ENCODE results near the gene GTF2IRD1. TPM values are rescaled to one million over a fixed set of nuclear protein-coding genes. Genes with fewer than 3 reads are reported as not detected.

The GTF2IRD1 gene
- total RNA-seq, 1 experiment from 2014 or later = 14.9 TPM

GRCh38 chr7:74516214-74516613 lies 62.5 kb downstream of the GTF2IRD1 start:
- H3K36me3 ChIP-seq (ENCODE audit: low read depth, low read length) = peaks cover 13% of the 10 kb centered on the region
- H3K27me3 ChIP-seq (ENCODE audit: low read length) = no peaks in the 10 kb centered on the region
- no peaks in the 10 kb centered on the region for H3K9me3 ChIP-seq (ENCODE audit: low read length)
- H3K27ac ChIP-seq (ENCODE audit: low read length) = no peak overlapping the region
- no peak overlapping the region for H3K9ac ChIP-seq (ENCODE audit: low read length)
- no peaks in the 10 kb centered on the region for H3K9me2 ChIP-seq (replicated peaks; ENCODE audit: low read length)
- TF ChIP-seq EZH2 (IDR thresholded peaks at IDR 0.05; ENCODE audit: low read length, unreplicated experiment) (no peak), EZH2phosphoT487 (IDR thresholded peaks at IDR 0.05; ENCODE audit: borderline replicate concordance, low read length) (no peak), CTCF (conservative IDR thresholded peaks at IDR 0.05; ENCODE audit: low read depth, low read length) (no peak)
- H2AFZ ChIP-seq (ENCODE audit: low read length) = no peak overlapping the region
- no peaks in the 10 kb centered on the region for H4K20me1 ChIP-seq (ENCODE audit: low read length)
- ATAC-seq (no peak), DNase-seq (no peak)
- H3K79me2 ChIP-seq (ENCODE audit: low read length) = no peaks in the 10 kb centered on the region
- POLR2A ChIA-PET (ENCODE audit: unreplicated experiment) = no interaction called here
- intact Hi-C loops (cut with micrococcal nuclease) = no loop called here
- H3K4me3 ChIP-seq (ENCODE audit: low read length) = no peak overlapping the region
- no TSS peak for BruUV-seq (replicated peaks)
- no peaks in the 10 kb centered on the region for H3F3A ChIP-seq (ENCODE audit: low read length, unreplicated experiment)
- no peaks in the 10 kb centered on the region for H3K4me1 ChIP-seq (ENCODE audit: insufficient read depth, low read length)
- no peak overlapping the region for H3K4me2 ChIP-seq (ENCODE audit: low read length)
- CTCF ChIA-PET = no interaction called here

GRCh38 chr7:74518041-74518440 lies 64.3 kb downstream of the GTF2IRD1 start:
- Histone ChIP-seq H3K27me3 (ENCODE audit: low read length) (no peaks in the 10 kb centered on the region), H3K79me2 (ENCODE audit: low read length) (no peaks in the 10 kb centered on the region), H3K9me2 (replicated peaks; ENCODE audit: low read length) (no peaks in the 10 kb centered on the region), H3K4me1 (ENCODE audit: insufficient read depth, low read length) (no peaks in the 10 kb centered on the region), H4K20me1 (ENCODE audit: low read length) (no peaks in the 10 kb centered on the region), H3K9me3 (ENCODE audit: low read length) (no peaks in the 10 kb centered on the region), H3K4me3 (ENCODE audit: low read length) (no peak overlapping the region), H3F3A (ENCODE audit: low read length, unreplicated experiment) (no peaks in the 10 kb centered on the region), H2AFZ (ENCODE audit: low read length) (no peak overlapping the region), H3K27ac (ENCODE audit: low read length) (no peak overlapping the region), H3K9ac (ENCODE audit: low read length) (no peak overlapping the region), H3K4me2 (ENCODE audit: low read length) (no peak overlapping the region), H3K36me3 (ENCODE audit: low read depth, low read length) (peaks cover 20% of the 10 kb centered on the region)
- TF ChIP-seq EZH2phosphoT487 (IDR thresholded peaks at IDR 0.05; ENCODE audit: borderline replicate concordance, low read length) = no peak
- BruUV-seq (replicated peaks) = no TSS peak
- CTCF ChIA-PET = no interaction called here
- POLR2A ChIA-PET (ENCODE audit: unreplicated experiment) = no interaction called here
- intact Hi-C loops (cut with micrococcal nuclease) = no loop called here
- DNase-seq = no peak
- no peak for ATAC-seq

- CTCF ChIA-PET = no interaction called here
- H4K20me1 ChIP-seq (ENCODE audit: low read length) = no peaks in the 10 kb centered on the region
- no peak overlapping the region for H3K27ac ChIP-seq (ENCODE audit: low read length)
- peaks cover 20% of the 10 kb centered on the region for H3K36me3 ChIP-seq (ENCODE audit: low read depth, low read length)
- H3K9ac ChIP-seq (ENCODE audit: low read length) = no peak overlapping the region
- H3K4me1 ChIP-seq (ENCODE audit: insufficient read depth, low read length) = no peaks in the 10 kb centered on the region
- no peak overlapping the region for H3K4me3 ChIP-seq (ENCODE audit: low read length)
- TF ChIP-seq EZH2phosphoT487 (IDR thresholded peaks at IDR 0.05; ENCODE audit: borderline replicate concordance, low read length) = no peak
- no peak for TF ChIP-seq EZH2 (IDR thresholded peaks at IDR 0.05; ENCODE audit: low read length, unreplicated experiment)
- TF ChIP-seq CTCF (conservative IDR thresholded peaks at IDR 0.05; ENCODE audit: low read depth, low read length) = no peak
- H3K27me3 ChIP-seq (ENCODE audit: low read length) = no peaks in the 10 kb centered on the region
- no TSS peak for BruUV-seq (replicated peaks)
- no peaks in the 10 kb centered on the region for H3K79me2 ChIP-seq (ENCODE audit: low read length)
- no peak for ATAC-seq
- intact Hi-C loops (cut with micrococcal nuclease) = no loop called here
- no peaks in the 10 kb centered on the region for H3F3A ChIP-seq (ENCODE audit: low read length, unreplicated experiment)
- H3K4me2 ChIP-seq (ENCODE audit: low read length) = no peak overlapping the region
- H3K9me3 ChIP-seq (ENCODE audit: low read length) = no peaks in the 10 kb centered on the region
- no peak overlapping the region for H2AFZ ChIP-seq (ENCODE audit: low read length)
- H3K9me2 ChIP-seq (replicated peaks; ENCODE audit: low read length) = no peaks in the 10 kb centered on the region
- DNase-seq = no peak
- POLR2A ChIA-PET (ENCODE audit: unreplicated experiment) = no interaction called here
These were observed 64.9 kb downstream of the GTF2IRD1 start for GRCh38 chr7:74518654-74519053.

Data from PC-3 (cell line).